ENCODE data around the gene GALR2. TPM values are rescaled to one million over a fixed set of nuclear protein-coding genes. Genes with fewer than 3 reads are reported as not detected.

The GALR2 gene
- total RNA-seq, 1 experiment from 2014 or later: 0.41 TPM

DNA sequence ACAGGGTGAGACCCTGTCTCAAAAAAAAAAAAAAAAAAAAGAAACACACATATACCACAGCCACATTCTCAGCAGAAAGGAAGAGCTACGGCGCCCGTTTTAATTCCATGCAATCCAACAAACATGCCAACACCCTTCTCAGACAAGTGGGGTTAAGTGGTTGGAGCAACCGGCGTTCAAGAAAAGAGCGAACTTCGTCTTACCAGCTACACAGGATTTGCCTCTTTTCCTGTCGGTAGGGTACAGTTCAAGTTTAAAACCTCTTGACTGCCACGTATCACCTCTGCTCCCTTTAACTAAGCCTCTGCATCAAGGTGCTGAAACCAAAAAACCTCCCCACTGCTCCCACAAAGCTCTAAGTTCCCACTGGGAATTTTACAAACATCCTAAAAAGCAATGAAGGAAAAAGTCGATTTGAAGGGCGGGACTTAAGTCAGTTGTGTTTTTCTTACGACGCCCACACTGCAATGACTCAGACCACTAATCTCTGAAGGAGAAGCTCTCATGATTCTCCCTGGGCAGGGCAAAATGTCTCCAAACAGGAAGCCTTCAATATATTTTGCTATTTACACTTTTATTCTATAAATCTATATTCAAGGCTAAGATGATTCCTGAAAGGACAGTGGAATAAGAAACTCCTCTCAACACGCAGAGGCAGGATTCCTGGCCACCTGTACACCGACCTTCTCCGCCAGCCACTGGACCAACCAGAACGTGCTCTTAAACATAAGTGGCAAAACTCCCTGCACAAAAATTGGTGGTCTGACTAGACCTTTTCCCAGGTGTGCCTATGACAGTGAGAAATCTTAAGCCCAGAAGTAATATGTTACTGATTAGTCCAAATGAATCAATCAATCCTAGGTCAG lies 21.1 kb upstream of the GALR2 start:
- Histone ChIP-seq H3K36me3 (ENCODE audit: control insufficient read depth, insufficient read depth, low read length) (peaks cover 16% of the 10 kb centered on the region), H3K27me3 (ENCODE audit: control insufficient read depth, insufficient read depth, low read length) (no peaks in the 10 kb centered on the region), H3K4me1 (ENCODE audit: control insufficient read depth, insufficient read depth, low read length) (no peaks in the 10 kb centered on the region), H3K4me3 (ENCODE audit: low read depth in 2 of 2, low read length in 2 of 2) (no peak overlapping the region), H3K9me3 (ENCODE audit: control insufficient read depth, insufficient read depth, low read depth, low read length) (no peaks in the 10 kb centered on the region), H3K27ac (ENCODE audit: low read length) (no peak overlapping the region)
- in situ Hi-C loops (cut with HindIII; ENCODE audit: low pct_unique_long_range_greater_than_20kb, low sequenced_read_pairs): loop anchor here (25.0 kb wide), 1 partner anchor 116 kb away; the partner anchor contains the start of gene FBF1
- ChIA-PET CTCF (interaction anchor here (0.9 kb wide), 1 partner anchor 226 kb away, joined by 4 read pairs; no protein-coding TSS in a partner anchor), POLR2A (no interaction called here)
- ATAC-seq: no peak
- TF ChIP-seq CTCF (IDR thresholded peaks at IDR 0.05) (no peak), POLR2AphosphoS5 (IDR thresholded peaks at IDR 0.05; ENCODE audit: low read depth, low read length) (no peak), SIN3A (IDR thresholded peaks at IDR 0.05; ENCODE audit: borderline replicate concordance, insufficient read depth, low read depth, low read length) (no peak), TCF7L2 (IDR thresholded peaks at IDR 0.05; ENCODE audit: low read depth, low read length) (no peak)
- TF ChIP-seq, protein P1, sequence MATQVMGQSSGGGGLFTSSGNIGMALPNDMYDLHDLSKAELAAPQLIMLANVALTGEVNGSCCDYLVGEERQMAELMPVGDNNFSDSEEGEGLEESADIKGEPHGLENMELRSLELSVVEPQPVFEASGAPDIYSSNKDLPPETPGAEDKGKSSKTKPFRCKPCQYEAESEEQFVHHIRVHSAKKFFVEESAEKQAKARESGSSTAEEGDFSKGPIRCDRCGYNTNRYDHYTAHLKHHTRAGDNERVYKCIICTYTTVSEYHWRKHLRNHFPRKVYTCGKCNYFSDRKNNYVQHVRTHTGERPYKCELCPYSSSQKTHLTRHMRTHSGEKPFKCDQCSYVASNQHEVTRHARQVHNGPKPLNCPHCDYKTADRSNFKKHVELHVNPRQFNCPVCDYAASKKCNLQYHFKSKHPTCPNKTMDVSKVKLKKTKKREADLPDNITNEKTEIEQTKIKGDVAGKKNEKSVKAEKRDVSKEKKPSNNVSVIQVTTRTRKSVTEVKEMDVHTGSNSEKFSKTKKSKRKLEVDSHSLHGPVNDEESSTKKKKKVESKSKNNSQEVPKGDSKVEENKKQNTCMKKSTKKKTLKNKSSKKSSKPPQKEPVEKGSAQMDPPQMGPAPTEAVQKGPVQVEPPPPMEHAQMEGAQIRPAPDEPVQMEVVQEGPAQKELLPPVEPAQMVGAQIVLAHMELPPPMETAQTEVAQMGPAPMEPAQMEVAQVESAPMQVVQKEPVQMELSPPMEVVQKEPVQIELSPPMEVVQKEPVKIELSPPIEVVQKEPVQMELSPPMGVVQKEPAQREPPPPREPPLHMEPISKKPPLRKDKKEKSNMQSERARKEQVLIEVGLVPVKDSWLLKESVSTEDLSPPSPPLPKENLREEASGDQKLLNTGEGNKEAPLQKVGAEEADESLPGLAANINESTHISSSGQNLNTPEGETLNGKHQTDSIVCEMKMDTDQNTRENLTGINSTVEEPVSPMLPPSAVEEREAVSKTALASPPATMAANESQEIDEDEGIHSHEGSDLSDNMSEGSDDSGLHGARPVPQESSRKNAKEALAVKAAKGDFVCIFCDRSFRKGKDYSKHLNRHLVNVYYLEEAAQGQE (IDR thresholded peaks at IDR 0.05; ENCODE audit: insufficient read depth in 1 of 2, low read depth in 2 of 2, low read length in 1 of 2): no peak
- TSS peak; percentile 25 for BruUV-seq (replicated peaks)
- intact Hi-C loops (cut with micrococcal nuclease; ENCODE audit: unreplicated experiment): no loop called here
- no peak for DNase-seq (ENCODE audit: low read depth, low spot score)

DNA sequence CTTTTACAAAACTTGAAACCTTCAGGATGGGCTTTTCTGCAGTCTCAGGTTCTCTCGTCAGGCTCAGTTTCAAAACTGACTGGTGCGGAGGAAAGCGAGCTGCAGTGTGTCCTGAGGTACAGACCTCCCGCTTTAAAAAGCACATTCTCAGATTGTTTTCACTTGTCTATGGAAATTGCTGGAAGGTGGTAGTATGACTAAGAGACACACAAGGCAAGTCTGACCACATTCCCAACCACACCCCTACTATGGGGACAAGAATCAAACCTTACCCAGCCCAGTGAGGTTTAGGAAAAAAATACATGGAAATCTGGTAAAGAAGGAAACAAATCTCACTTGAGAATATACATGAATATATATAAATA lies 20.5 kb upstream of the GALR2 start:
- Histone ChIP-seq H3K4me3 (ENCODE audit: low read depth in 2 of 2, low read length in 2 of 2) (no peak overlapping the region), H3K27me3 (ENCODE audit: control insufficient read depth, insufficient read depth, low read length) (no peaks in the 10 kb centered on the region), H3K36me3 (ENCODE audit: control insufficient read depth, insufficient read depth, low read length) (peaks cover 15% of the 10 kb centered on the region), H3K9me3 (ENCODE audit: control insufficient read depth, insufficient read depth, low read depth, low read length) (no peaks in the 10 kb centered on the region), H3K4me1 (ENCODE audit: control insufficient read depth, insufficient read depth, low read length) (no peaks in the 10 kb centered on the region), H3K27ac (ENCODE audit: low read length) (no peak overlapping the region)
- DNase-seq (ENCODE audit: low read depth, low spot score): no peak
- intact Hi-C loops (cut with micrococcal nuclease; ENCODE audit: unreplicated experiment) (no loop called here), in situ Hi-C loops (cut with HindIII; ENCODE audit: low pct_unique_long_range_greater_than_20kb, low sequenced_read_pairs) (loop anchor here (25.0 kb wide), 1 partner anchor 117 kb away; the partner anchor contains the start of gene FBF1)
- no peak for ATAC-seq
- ChIA-PET POLR2A (no interaction called here), CTCF (no interaction called here)
- TF ChIP-seq SIN3A (IDR thresholded peaks at IDR 0.05; ENCODE audit: borderline replicate concordance, insufficient read depth, low read depth, low read length) (no peak), TCF7L2 (IDR thresholded peaks at IDR 0.05; ENCODE audit: low read depth, low read length) (no peak), POLR2AphosphoS5 (IDR thresholded peaks at IDR 0.05; ENCODE audit: low read depth, low read length) (no peak)
- TF ChIP-seq, protein P1 (IDR thresholded peaks at IDR 0.05; ENCODE audit: insufficient read depth in 1 of 2, low read depth in 2 of 2, low read length in 1 of 2): no peak
- no TSS peak for BruUV-seq (replicated peaks)

Measured in Panc1 (cell line).